PC-9 (cell line): ENCODE data around the gene GRHPR.

Source experiments
- CTCF ChIP-seq: fragments of 200-600 bp; sonication (generic); conservative IDR thresholded peaks from 2 replicates; pipeline ENCODE4 v1.6.1; 2017; ENCODE audit warnings: mixed run types, antibody characterized with exemption, mild to moderate bottlenecking, moderate library complexity
- EZH2 ChIP-seq: fragments of 200-600 bp; sonication (generic); IDR thresholded peaks from 2 replicates; pipeline ENCODE4 v1.8.0; 2017; ENCODE audit warnings: antibody characterized with exemption, low read depth

GRCh38 chr9:37406603-37407401, 15.7 kb upstream of the GRHPR start:
- TF ChIP-seq EZH2 (no peak), CTCF (no peak)
